Endothelial cell (in vitro differentiated cells): ENCODE results near the gene NDUFB10. TPM values are rescaled to one million over a fixed set of nuclear protein-coding genes. Genes with fewer than 3 reads are reported as not detected.

Experiments used
- DNase-seq: peaks from one replicate; pipeline ENCODE4 v3.0.0; 2021; ENCODE audit warnings: low spot score
- H3K27ac Mint-ChIP-seq: one replicate; pipeline ENCODE4 v1.8.0; 2021; ENCODE audit warnings: mixed read lengths, inconsistent platforms; ENCODE audit not compliant: unreplicated experiment
- H3K27me3 Mint-ChIP-seq: one replicate; pipeline ENCODE4 v1.8.0; 2021; ENCODE audit warnings: mild to moderate bottlenecking, moderate library complexity, mixed read lengths, inconsistent platforms; ENCODE audit not compliant: unreplicated experiment
- H3K36me3 Mint-ChIP-seq: one replicate; pipeline ENCODE4 v1.8.0; 2021; ENCODE audit warnings: mild to moderate bottlenecking, low read depth, mixed read lengths, inconsistent platforms; ENCODE audit not compliant: unreplicated experiment
- H3K4me1 Mint-ChIP-seq: one replicate; pipeline ENCODE4 v1.8.0; 2021; ENCODE audit warnings: mild to moderate bottlenecking, mixed read lengths, inconsistent platforms; ENCODE audit not compliant: unreplicated experiment
- H3K4me3 Mint-ChIP-seq: one replicate; pipeline ENCODE4 v1.8.0; 2021; ENCODE audit warnings: mild to moderate bottlenecking, mixed read lengths, inconsistent platforms; ENCODE audit not compliant: unreplicated experiment
- H3K9me3 Mint-ChIP-seq: one replicate; pipeline ENCODE4 v1.8.0; 2021; ENCODE audit warnings: mixed read lengths, inconsistent platforms; ENCODE audit not compliant: unreplicated experiment
- total RNA-seq: library from RNA; stranded (reverse); fragmentation: NEBNext Ultra II Directional; extraction: Animal tissue kit (Norgen Biotek cat#: 25700); gene quantifications from one replicate; pipeline ENCODE4 v1.2.1, GENCODE V29; 2021; ENCODE audit not compliant: unreplicated experiment
- TF ChIP-seq, protein P1 (sequence below): fragments of 200-600 bp; sonication (generic); IDR thresholded peaks from one replicate; pipeline ENCODE4 v1.5.0; 2021; ENCODE audit warnings: antibody characterized with exemption; ENCODE audit not compliant: unreplicated experiment

NDUFB10 gene
- total RNA-seq, 1 donor from 2014 or later, result 122 TPM

DNA sequence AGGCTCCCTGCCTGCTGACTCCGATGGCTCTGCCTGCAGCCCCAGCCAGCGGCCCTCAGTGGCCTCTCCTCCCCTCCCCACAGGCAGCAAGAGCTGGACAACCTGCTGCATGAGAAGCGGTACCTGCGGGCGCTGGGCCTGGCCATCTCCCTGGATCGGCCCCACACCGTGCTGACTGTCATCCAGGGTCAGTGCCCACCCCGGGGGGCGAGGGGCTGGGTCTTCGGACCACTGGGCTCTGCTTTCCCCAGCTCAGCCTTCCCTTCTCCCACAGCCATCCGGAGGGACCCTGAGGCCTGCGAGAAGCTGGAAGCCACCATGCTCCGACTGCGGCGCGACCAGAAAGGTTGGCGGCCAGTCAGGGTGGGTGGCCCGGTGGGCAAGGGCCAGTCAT lies 18.5 kb downstream of the NDUFB10 start:
- H3K4me3 Mint-ChIP-seq, result no peak overlapping the region
- peaks cover 8% of the 10 kb centered on the region for H3K4me1 Mint-ChIP-seq
- no peak overlapping the region for H3K27ac Mint-ChIP-seq
- peaks cover 24% of the 10 kb centered on the region for H3K27me3 Mint-ChIP-seq
- no peaks in the 10 kb centered on the region for H3K36me3 Mint-ChIP-seq
- no peaks in the 10 kb centered on the region for H3K9me3 Mint-ChIP-seq
- no peak for DNase-seq
- TF ChIP-seq, protein P1, sequence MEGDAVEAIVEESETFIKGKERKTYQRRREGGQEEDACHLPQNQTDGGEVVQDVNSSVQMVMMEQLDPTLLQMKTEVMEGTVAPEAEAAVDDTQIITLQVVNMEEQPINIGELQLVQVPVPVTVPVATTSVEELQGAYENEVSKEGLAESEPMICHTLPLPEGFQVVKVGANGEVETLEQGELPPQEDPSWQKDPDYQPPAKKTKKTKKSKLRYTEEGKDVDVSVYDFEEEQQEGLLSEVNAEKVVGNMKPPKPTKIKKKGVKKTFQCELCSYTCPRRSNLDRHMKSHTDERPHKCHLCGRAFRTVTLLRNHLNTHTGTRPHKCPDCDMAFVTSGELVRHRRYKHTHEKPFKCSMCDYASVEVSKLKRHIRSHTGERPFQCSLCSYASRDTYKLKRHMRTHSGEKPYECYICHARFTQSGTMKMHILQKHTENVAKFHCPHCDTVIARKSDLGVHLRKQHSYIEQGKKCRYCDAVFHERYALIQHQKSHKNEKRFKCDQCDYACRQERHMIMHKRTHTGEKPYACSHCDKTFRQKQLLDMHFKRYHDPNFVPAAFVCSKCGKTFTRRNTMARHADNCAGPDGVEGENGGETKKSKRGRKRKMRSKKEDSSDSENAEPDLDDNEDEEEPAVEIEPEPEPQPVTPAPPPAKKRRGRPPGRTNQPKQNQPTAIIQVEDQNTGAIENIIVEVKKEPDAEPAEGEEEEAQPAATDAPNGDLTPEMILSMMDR, result no peak

DNA sequence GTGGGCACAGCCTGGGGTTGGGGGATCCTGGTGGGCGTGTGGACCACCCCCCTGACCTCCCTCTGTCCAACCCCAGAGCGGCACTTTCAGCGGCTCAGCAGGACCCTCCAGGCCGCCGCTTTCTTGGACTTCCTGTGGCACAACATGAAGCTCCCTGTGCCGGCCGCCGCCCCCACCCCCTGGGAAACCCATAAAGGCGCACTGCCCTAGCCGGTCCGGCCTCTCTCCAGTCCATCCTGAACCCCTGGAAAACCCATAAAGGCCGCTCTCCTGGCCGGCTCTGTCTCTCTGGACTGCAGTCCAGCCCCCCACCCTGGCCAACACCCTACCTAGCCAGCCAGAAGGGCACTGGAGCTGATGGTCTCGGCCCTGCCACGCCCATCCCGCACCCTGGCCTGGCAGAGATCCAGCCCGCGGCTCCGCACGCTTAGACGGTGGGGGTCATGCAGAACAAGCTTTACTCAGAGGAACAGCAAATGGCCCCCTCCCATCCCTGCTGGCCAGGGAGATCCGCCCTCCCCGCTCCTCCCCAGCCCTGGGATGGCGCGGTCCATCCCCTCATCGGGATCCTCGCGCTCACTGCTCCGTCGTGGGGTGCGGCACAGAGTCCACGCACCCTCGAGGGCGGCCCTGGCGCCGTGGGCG lies 19.3 kb downstream of the NDUFB10 start:
- Mint-ChIP-seq H3K9me3 (no peaks in the 10 kb centered on the region), H3K4me1 (peaks cover 11% of the 10 kb centered on the region), H3K36me3 (no peaks in the 10 kb centered on the region), H3K4me3 (no peak overlapping the region), H3K27me3 (peaks cover 25% of the 10 kb centered on the region), H3K27ac (no peak overlapping the region)
- TF ChIP-seq, protein P1, result no peak
- no peak for DNase-seq

DNA sequence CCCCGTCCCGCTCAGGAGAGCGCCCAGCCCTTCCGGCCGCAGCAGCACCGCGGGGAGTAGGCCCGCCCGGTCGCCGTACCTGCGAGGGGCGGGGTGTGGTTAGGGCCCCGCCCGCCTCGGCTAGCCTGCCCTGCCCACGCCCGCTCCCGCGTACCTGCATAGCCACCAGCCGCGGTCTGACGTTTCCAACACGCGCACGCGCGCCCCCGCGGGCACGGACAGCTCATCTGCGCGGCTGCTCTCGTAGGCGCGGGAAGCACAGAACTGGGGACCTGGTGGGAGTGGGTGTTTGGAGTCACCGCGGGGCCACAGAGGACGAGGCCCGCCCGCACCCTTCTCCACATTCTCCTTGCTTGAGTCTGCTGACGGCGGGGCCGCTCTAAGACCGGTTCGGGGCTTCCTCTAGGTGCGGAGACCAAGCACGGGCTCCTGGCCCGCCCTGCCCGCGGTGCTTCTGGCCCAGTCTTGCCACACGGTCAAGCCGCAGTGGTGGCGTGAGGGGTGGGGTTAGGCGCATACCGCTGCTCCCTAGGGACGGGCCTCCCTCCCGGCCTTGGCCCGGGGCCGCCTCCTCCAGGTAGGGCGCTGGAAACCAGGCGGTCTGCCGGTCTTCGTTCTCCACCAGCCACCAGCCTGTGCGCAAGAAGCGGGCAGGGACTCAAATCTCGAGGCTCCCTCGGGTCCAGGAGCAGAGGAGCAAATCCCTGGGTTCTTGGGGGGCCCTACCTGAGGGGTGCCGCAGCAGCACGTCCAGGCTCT lies 20.1 kb downstream of the NDUFB10 start:
- TF ChIP-seq, protein P1, result no peak
- no peak overlapping the region for H3K27ac Mint-ChIP-seq
- peaks cover 25% of the 10 kb centered on the region for H3K27me3 Mint-ChIP-seq
- H3K4me1 Mint-ChIP-seq, result peaks cover 11% of the 10 kb centered on the region
- H3K4me3 Mint-ChIP-seq, result no peak overlapping the region
- no peaks in the 10 kb centered on the region for H3K36me3 Mint-ChIP-seq
- no peak for DNase-seq
- H3K9me3 Mint-ChIP-seq, result no peaks in the 10 kb centered on the region

DNA sequence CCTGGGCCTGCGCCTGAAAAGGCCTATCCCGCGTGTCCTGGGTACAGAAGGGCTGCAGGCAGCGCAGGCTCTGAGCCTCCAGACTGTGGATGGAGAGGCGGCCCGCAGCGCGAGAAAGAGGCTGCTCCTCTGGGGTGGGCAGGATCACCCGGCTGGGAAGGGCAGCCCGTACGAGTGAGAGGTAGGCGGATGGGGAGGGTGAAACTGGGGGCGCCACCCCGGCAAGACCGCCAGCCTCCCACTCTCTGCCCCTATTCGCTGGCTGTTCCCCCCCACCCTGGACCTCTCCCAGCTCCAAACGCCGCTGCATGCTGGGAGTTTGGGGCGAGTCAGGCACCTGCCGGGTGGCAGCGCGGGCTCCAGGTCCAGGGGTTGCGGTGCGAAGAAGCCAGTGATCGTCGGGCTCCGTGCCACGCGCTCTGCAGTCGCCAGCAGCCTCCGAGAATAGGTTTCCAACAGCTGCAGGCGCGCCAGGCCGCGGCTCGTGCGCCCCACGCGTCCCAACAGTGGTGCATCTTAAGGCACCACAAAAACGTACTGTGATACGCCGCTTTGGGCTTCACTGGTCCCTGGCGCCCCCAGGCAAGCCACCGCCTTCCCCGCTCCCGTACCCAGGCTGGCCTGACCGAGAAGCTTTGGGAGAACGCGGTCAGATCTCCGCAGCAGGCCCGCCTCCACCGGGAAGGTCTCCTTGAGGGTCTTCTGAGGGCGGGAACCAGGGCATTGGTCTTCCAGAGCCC lies 20.9 kb downstream of the NDUFB10 start:
- no peak for DNase-seq
- Mint-ChIP-seq H3K9me3 (no peaks in the 10 kb centered on the region), H3K27me3 (peaks cover 28% of the 10 kb centered on the region), H3K4me1 (peaks cover 14% of the 10 kb centered on the region), H3K4me3 (no peak overlapping the region), H3K27ac (no peak overlapping the region), H3K36me3 (no peaks in the 10 kb centered on the region)
- TF ChIP-seq, protein P1, result no peak

DNA sequence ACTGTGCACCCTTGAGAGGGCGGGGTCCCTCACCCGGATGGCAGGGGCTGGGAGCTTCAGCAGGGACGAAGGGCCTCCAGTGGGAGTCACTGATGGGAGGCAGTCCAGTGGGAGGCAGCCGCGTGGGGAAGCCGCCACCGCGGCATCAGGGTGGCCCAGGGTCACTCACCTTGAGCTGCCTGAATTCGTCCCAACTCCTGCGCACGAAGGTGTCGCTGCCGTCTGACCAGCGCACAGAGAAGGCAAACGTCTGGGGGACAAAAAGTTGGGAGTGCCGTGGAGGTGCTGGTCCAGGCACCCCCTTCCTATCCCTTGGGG lies 21.4 kb downstream of the NDUFB10 start:
- H3K36me3 Mint-ChIP-seq, result no peaks in the 10 kb centered on the region
- peaks cover 14% of the 10 kb centered on the region for H3K4me1 Mint-ChIP-seq
- no peak overlapping the region for H3K27ac Mint-ChIP-seq
- TF ChIP-seq, protein P1, result no peak
- peaks cover 30% of the 10 kb centered on the region for H3K27me3 Mint-ChIP-seq
- H3K4me3 Mint-ChIP-seq, result no peak overlapping the region
- no peak for DNase-seq
- H3K9me3 Mint-ChIP-seq, result no peaks in the 10 kb centered on the region
